ENCODE measurements around the gene CHRNA5. TPM values are rescaled to one million over a fixed set of nuclear protein-coding genes. Genes with fewer than 3 reads are reported as not detected.
A peak's percentile ranks its signal among the peaks of the same experiment; 100 is the strongest.
"Not testable (repeated sequence)": the region's sequence is repeated elsewhere in the genome, so short reads cannot be mapped to it uniquely, and the experiment has no call there.

CHRNA5 gene
- 4.8 TPM for total RNA-seq

- DNase-seq, result no peak
These were observed at the start of gene CHRNA5 for GRCh38 chr15:78565097-78565950. CHRNA5 (plus strand) TSS chr15:78565520; CDS start chr15:78565720, 200 bp downstream.

- DNase-seq, result not testable (repeated sequence)
These were observed 45.3 kb upstream of the CHRNA5 start for GRCh38 chr15:78520035-78520434.

- no peak for DNase-seq
These were observed 41.1 kb upstream of the CHRNA5 start for GRCh38 chr15:78524230-78524629.

GRCh38 chr15:78527325-78527724 is 38.0 kb upstream of the CHRNA5 start:
- DNase-seq, result no peak

GRCh38 chr15:78533331-78533730 is 32.0 kb upstream of the CHRNA5 start:
- DNase-seq, result no peak

GRCh38 chr15:78536134-78536533 is 29.2 kb upstream of the CHRNA5 start:
- no peak for DNase-seq

GRCh38 chr15:78537266-78537905 is 27.9 kb upstream of the CHRNA5 start:
- no peak for DNase-seq

GRCh38 chr15:78538358-78538757 is 27.0 kb upstream of the CHRNA5 start:
- no peak for DNase-seq

GRCh38 chr15:78539464-78540140 is 25.7 kb upstream of the CHRNA5 start:
- DNase-seq, result not testable (repeated sequence)

GRCh38 chr15:78540141-78540870 is 25.0 kb upstream of the CHRNA5 start, which contains the start of gene PSMA4:
PSMA4 (plus strand) TSS chr15:78540444; CDS start chr15:78541928, 1,484 bp downstream.
- peak; percentile 85 for DNase-seq

- no peak for DNase-seq
These were observed 24.2 kb upstream of the CHRNA5 start for GRCh38 chr15:78540871-78541743.

GRCh38 chr15:78541744-78542034 is 23.6 kb upstream of the CHRNA5 start:
- no peak for DNase-seq

- DNase-seq, result no peak
These were observed 22.7 kb upstream of the CHRNA5 start for GRCh38 chr15:78542647-78543046.

- no peak for DNase-seq
These were observed 15.1 kb upstream of the CHRNA5 start for GRCh38 chr15:78550194-78550593.

- DNase-seq, result no peak
These were observed 14.5 kb upstream of the CHRNA5 start for GRCh38 chr15:78550815-78551214.

GRCh38 chr15:78551902-78552301 is 13.4 kb upstream of the CHRNA5 start:
- no peak for DNase-seq

GRCh38 chr15:78552597-78552996 is 12.7 kb upstream of the CHRNA5 start:
- DNase-seq, result no peak

- not testable (repeated sequence) for DNase-seq
These were observed 5.1 kb upstream of the CHRNA5 start for GRCh38 chr15:78560201-78560600.

- no peak for DNase-seq
These were observed 3.8 kb upstream of the CHRNA5 start for GRCh38 chr15:78561490-78561889.

GRCh38 chr15:78563092-78563491 is 2.2 kb upstream of the CHRNA5 start:
- no peak for DNase-seq

GRCh38 chr15:78564743-78565096 is 600 bp upstream of the CHRNA5 start:
- no peak for DNase-seq
